ENCODE measurements around the gene FBXW7. TPM values are rescaled to one million over a fixed set of nuclear protein-coding genes. Genes with fewer than 3 reads are reported as not detected.

Gene FBXW7
- total and polyA plus RNA-seq, 2 donors (not counting 1 experiment from before 2014, with no cell fraction given), result 16.3 to 68.7 TPM

- no peaks in the 10 kb centered on the region for H4K20me1 ChIP-seq (ENCODE audit: control insufficient read depth, extremely low read depth, insufficient read depth, low read length)
- no peak for TF ChIP-seq EZH2 (IDR thresholded peaks at IDR 0.05; ENCODE audit: low read length, missing control alignments)
- H3K4me1 ChIP-seq (ENCODE audit: control insufficient read depth, extremely low read depth, insufficient read depth, low read length), result no peaks in the 10 kb centered on the region
- H3K79me2 ChIP-seq (ENCODE audit: control insufficient read depth, insufficient read depth, low read length), result peaks cover 6% of the 10 kb centered on the region
- no peak overlapping the region for H3K9ac ChIP-seq (ENCODE audit: insufficient read depth, low read length)
- H2AFZ ChIP-seq (ENCODE audit: low read length), result no peak overlapping the region
- no peaks in the 10 kb centered on the region for H3K9me3 ChIP-seq (ENCODE audit: control insufficient read depth, insufficient read depth, low read depth, low read length)
- no peak overlapping the region for H3K27ac ChIP-seq (ENCODE audit: insufficient read depth, low read length)
- H3K4me3 ChIP-seq (replicated peaks in 1 of 4; ENCODE audit: control extremely low read depth in 1 of 4, insufficient read depth in 1 of 4, low read depth in 3 of 4, low read length in 4 of 4), result no peak overlapping the region
- no peak overlapping the region for H3K4me2 ChIP-seq (ENCODE audit: extremely low read depth, insufficient read depth, low read length)
- H3K27me3 ChIP-seq (ENCODE audit: control insufficient read depth, insufficient read depth, low read length), result no peaks in the 10 kb centered on the region
- no peaks in the 10 kb centered on the region for H3K36me3 ChIP-seq (ENCODE audit: control insufficient read depth, insufficient read depth, low read length)
- peak; percentile 10 to 31 for DNase-seq (ENCODE audit: low read depth in 2 of 2)
These were observed 77.0 kb downstream of the FBXW7 start for GRCh38 chr4:152458801-152459302.

- Histone ChIP-seq H3K9me3 (ENCODE audit: control insufficient read depth, insufficient read depth, low read depth, low read length) (no peaks in the 10 kb centered on the region), H3K27ac (ENCODE audit: insufficient read depth, low read length) (no peak overlapping the region), H3K9ac (ENCODE audit: insufficient read depth, low read length) (no peak overlapping the region), H3K36me3 (ENCODE audit: control insufficient read depth, insufficient read depth, low read length) (no peaks in the 10 kb centered on the region), H3K27me3 (ENCODE audit: control insufficient read depth, insufficient read depth, low read length) (no peaks in the 10 kb centered on the region), H3K79me2 (ENCODE audit: control insufficient read depth, insufficient read depth, low read length) (peaks cover 6% of the 10 kb centered on the region), H3K4me3 (replicated peaks in 1 of 4; ENCODE audit: control extremely low read depth in 1 of 4, insufficient read depth in 1 of 4, low read depth in 3 of 4, low read length in 4 of 4) (no peak overlapping the region), H3K4me2 (ENCODE audit: extremely low read depth, insufficient read depth, low read length) (no peak overlapping the region), H3K4me1 (ENCODE audit: control insufficient read depth, extremely low read depth, insufficient read depth, low read length) (no peaks in the 10 kb centered on the region), H4K20me1 (ENCODE audit: control insufficient read depth, extremely low read depth, insufficient read depth, low read length) (no peaks in the 10 kb centered on the region), H2AFZ (ENCODE audit: low read length) (no peak overlapping the region)
- no peak for TF ChIP-seq EZH2 (IDR thresholded peaks at IDR 0.05; ENCODE audit: low read length, missing control alignments)
- TF ChIP-seq CTCF (conservative IDR thresholded peaks at IDR 0.05 in 1 of 2, IDR thresholded peaks at IDR 0.05 in 1 of 2; ENCODE audit: low read depth in 1 of 2, low read length in 2 of 2), result no peak
- peak in 1 of 2 donors; percentile 23 for DNase-seq (ENCODE audit: low read depth in 2 of 2)
These were observed 79.3 kb downstream of the FBXW7 start for GRCh38 chr4:152456609-152457008.

- H3K79me2 ChIP-seq (ENCODE audit: control insufficient read depth, insufficient read depth, low read length), result peaks cover 6% of the 10 kb centered on the region
- H3K4me3 ChIP-seq (replicated peaks in 1 of 4; ENCODE audit: control extremely low read depth in 1 of 4, insufficient read depth in 1 of 4, low read depth in 3 of 4, low read length in 4 of 4), result no peak overlapping the region
- TF ChIP-seq CTCF (conservative IDR thresholded peaks at IDR 0.05 in 1 of 2, IDR thresholded peaks at IDR 0.05 in 1 of 2; ENCODE audit: low read depth in 1 of 2, low read length in 2 of 2), result no peak
- TF ChIP-seq EZH2 (IDR thresholded peaks at IDR 0.05; ENCODE audit: low read length, missing control alignments), result no peak
These were observed 80.6 kb downstream of the FBXW7 start for GRCh38 chr4:152455311-152455710.

More at GRCh38 chr4:152455311-152455710, 80.6 kb downstream of the FBXW7 start:
- H2AFZ ChIP-seq (ENCODE audit: low read length), result no peak overlapping the region
- no peak overlapping the region for H3K9ac ChIP-seq (ENCODE audit: insufficient read depth, low read length)
- H3K27me3 ChIP-seq (ENCODE audit: control insufficient read depth, insufficient read depth, low read length), result no peaks in the 10 kb centered on the region
- no peak for DNase-seq (ENCODE audit: low read depth in 2 of 2)
- H3K9me3 ChIP-seq (ENCODE audit: control insufficient read depth, insufficient read depth, low read depth, low read length), result no peaks in the 10 kb centered on the region
- H3K4me2 ChIP-seq (ENCODE audit: extremely low read depth, insufficient read depth, low read length), result no peak overlapping the region
- no peak overlapping the region for H3K27ac ChIP-seq (ENCODE audit: insufficient read depth, low read length)
- H4K20me1 ChIP-seq (ENCODE audit: control insufficient read depth, extremely low read depth, insufficient read depth, low read length), result no peaks in the 10 kb centered on the region
- no peaks in the 10 kb centered on the region for H3K36me3 ChIP-seq (ENCODE audit: control insufficient read depth, insufficient read depth, low read length)
- no peaks in the 10 kb centered on the region for H3K4me1 ChIP-seq (ENCODE audit: control insufficient read depth, extremely low read depth, insufficient read depth, low read length)
